HG03045 (cell line): ENCODE data around the gene MYCBP2.
"Not testable (repeated sequence)": the region's sequence is repeated elsewhere in the genome, so short reads cannot be mapped to it uniquely, and the experiment has no call there.

Source experiments
- ATAC-seq: cut with Tn5 transposase; IDR thresholded peaks from one replicate; pipeline ENCODE4 v1.9.1; 2021; ENCODE audit warnings: mild to moderate bottlenecking, moderate library complexity; ENCODE audit not compliant: unreplicated experiment

MYCBP2 gene

DNA sequence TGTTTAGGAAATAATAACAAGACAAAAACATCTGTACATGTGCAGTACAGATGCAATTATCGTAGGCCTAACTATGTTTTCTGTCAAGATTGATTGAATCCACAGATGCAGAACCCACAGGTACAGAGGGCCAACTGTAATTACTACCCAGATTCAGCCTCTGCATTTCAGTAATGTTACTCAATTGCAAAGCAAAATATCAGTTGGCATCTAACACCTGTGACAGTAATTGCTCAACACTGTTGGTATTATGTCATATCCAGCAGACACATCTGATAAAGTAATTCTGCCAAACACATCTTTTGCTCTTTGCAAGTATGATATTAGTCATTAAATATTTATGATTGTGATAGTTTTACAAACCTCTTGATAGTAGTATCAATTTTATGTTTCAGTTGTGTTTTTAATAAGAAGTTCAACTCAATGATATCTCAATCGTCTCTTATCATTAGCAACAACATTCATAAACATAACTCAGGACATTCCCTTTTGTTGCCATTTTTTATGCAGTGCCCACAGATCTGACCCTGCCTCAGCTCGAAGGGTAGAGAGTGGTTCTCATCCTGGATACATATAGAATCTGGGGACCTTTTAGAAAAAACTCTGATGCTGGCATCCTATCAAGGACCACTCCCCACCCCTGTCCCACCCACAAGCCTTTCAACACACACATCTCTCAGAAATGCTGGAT lies 104.7 kb downstream of the MYCBP2 start:
- no peak for ATAC-seq

DNA sequence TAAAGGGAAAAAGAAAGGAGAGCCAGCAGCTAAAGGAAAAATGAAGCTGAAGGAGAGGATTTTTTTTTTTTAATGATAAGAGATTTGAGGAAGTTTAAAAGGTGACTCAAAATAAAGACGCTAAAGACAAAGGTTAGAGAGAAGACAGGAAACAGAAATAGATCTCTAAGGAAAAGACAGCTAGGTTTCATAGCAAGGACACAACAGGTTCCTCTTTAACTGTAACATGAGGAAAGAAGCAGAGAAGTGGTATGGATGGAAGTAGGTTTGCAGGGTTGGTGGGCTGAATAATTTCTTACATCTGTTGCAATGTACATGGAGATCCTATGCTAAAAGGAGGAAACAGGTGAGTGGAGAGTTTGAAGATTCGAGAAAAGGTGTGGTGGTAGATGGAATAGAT lies 107.5 kb downstream of the MYCBP2 start:
- no peak for ATAC-seq

DNA sequence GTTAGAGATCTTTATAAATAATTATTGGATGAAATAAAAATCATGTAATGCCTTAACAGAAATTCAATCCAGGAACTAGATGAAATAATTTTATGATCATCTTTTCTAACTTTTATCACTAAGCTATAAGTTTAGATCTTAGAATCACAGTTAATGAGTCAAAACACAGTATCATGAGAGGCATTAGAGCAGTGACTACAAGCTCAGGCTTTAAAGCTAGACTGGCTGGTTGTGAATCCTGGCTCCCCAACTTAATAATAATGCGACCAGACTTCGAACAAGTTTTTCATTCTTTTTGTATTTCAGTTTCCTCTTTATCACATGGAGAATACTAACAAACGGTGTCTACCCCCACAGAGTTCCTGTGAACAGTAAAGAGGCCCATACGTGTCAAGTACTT lies 108.6 kb downstream of the MYCBP2 start:
- ATAC-seq, result no peak

- no peak for ATAC-seq
These were observed 111.4 kb downstream of the MYCBP2 start for GRCh38 chr13:77215543-77215942.

DNA sequence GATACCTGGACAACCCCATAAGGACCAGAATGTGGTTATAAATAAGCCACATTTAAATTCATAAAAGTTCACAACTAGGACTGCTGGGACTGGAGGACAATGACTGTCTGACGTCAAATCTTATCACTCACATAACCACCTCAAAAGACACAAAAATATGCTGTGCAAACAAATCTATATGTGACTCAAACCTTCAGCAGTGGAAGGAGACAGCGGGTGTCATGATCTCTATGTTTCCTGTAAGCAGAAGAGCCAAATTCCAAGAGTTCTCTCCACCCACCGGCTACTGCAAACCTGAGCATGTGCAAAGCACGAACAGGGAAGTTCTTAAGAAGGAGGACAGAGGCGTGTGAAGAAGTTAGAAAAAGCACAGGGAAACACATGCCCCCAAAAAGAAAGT lies 113.2 kb downstream of the MYCBP2 start:
- no peak for ATAC-seq

GRCh38 chr13:77207943-77208342 lies 119.0 kb downstream of the MYCBP2 start:
- no peak for ATAC-seq

DNA sequence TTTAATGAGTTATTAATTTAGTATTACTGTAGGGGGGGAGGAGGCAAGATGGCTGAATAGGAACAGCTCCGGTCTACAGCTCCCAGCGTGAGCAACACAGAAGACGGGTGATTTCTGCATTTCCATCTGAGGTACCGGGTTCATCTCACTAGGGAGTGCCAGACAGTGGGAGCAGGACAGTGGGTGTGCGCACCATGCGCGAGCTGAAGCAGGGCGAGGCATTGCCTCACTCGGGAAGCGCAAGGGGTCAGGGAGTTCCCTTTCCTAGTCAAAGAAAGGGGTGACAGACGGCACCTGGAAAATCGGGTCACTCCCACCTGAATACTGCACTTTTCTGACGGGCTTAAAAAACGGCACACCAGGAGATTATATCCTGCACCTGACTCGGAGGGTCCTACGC lies 127.9 kb downstream of the MYCBP2 start:
- not testable (repeated sequence) for ATAC-seq

DNA sequence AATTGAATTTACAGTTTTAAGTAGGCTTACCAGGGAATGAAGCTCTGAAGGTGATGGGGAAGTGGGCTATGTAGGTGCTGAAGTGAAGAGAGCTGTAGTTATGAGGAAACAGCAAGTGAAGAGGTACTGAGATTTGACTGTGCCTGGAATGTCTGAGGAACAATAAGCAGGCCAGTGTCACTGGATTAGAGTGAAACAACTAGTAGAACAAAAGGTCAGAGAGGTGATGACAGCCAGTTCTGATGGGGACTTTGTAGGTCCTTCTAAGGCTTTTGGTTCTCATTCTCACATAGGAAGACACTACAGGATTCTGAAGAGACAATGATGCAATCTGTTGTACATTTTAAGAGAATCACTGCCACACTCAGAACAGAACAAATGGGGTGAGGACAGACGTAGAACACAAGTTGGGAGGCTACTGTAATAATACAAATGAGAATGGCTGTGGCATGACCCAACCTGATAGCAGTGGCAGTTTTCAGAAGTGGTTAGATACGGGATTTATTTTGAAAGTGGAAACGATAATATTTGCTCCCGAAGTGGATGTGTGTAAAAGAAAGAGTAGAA lies 130.8 kb downstream of the MYCBP2 start:
- no peak for ATAC-seq

GRCh38 chr13:77190349-77190958 lies 136.4 kb downstream of the MYCBP2 start:
- ATAC-seq, result no peak

DNA sequence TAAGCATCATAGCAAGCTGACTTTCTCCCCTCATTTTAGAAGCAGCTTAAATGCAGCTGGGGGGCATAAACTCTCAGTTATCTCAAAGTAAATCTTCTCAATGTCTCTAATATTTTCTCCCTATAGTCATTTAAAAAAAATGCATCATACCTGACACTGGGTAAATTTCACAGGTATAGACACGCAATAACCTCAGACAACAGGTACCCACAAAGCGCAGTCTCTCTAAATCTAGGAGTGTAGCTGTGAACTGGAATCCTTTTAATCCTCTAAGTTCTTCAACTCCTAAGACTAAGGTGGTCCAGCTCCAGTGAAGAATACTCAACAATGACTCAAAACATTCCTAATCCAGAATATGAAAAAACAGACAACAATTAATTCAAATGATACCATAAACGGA lies 141.2 kb downstream of the MYCBP2 start:
- ATAC-seq, result no peak

GRCh38 chr13:77184455-77184854 lies 142.4 kb downstream of the MYCBP2 start:
- peak; percentile 96 for ATAC-seq

GRCh38 chr13:77180011-77180410 lies 146.9 kb downstream of the MYCBP2 start:
- no peak for ATAC-seq

- ATAC-seq, result no peak
These were observed 149.2 kb downstream of the MYCBP2 start for GRCh38 chr13:77177646-77178045.

GRCh38 chr13:77176350-77176749 lies 150.5 kb downstream of the MYCBP2 start:
- ATAC-seq, result no peak

- ATAC-seq, result no peak
These were observed 154.2 kb downstream of the MYCBP2 start for GRCh38 chr13:77172650-77173049.

DNA sequence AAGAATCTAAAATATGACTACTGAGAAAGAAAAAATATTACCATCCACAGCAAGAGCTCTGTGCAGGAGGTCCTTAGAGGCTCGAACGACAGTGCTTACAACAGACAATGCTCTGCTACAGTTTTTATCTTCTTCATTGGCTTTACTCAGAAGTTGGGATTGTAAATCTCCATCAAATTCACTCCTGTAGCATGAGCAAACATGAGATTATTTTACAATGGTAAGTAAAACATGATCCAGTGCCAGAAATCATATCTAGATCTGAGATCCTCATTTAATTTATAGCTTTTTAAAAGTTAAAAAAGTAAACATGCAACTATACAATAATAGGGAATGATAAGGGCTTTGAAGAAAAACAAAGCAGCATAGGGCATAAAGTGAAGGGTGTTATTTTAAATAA lies 155.4 kb downstream of the MYCBP2 start:
- ATAC-seq, result no peak

GRCh38 chr13:77168237-77168636 lies 158.7 kb downstream of the MYCBP2 start:
- ATAC-seq, result no peak

- ATAC-seq, result no peak
These were observed 176.2 kb downstream of the MYCBP2 start for GRCh38 chr13:77150651-77151050.

DNA sequence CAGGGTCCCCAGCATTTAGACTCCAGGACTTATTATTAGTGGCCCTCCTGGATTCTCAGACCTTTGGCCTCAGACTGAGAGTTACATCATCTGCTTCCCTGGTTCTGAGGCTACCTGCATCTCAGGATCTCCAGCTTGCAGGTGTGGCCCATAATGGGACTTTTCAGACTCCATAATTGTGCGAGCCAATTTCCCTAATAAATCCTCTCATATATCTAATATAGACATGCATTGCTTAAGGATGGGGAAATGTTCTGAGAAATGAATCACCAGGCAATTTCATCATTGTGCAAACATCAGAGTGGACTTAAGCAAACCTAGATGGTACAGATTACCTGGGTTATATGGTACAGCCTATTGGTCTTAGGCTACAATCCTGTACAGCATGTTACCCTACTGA lies 183.5 kb downstream of the MYCBP2 start:
- ATAC-seq, result no peak

GRCh38 chr13:77139306-77139705 lies 187.6 kb downstream of the MYCBP2 start:
- no peak for ATAC-seq

- no peak for ATAC-seq
These were observed 188.1 kb downstream of the MYCBP2 start for GRCh38 chr13:77138813-77139212.

DNA sequence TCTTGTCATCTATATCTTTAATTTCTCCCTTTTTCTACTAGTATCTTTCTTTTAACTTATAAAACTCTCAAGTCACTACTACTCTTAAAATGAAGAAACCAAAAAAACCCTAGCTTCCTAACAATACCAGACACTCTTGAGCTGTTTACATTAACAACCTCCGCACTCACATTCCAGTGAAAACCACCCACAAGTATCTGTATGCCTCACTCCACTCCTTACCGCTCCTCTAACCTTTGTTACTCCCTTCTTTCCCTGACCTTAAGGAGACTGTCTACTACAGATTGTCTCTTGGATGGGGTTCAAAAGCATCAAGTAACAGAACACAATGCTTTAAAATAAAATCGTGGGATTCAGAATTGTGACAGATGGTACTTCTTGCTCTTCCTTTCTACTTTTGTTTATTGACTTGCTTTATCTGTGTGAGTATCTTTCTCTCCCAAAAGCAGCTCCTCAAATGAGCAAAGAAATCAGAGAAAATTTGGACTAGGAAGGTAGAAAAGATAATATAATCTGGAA lies 189.9 kb downstream of the MYCBP2 start:
- no peak for ATAC-seq
